HUES6 (cell line): ENCODE measurements around the gene SLC44A1.

Source experiments
- H3K27ac ChIP-seq: 2 replicates; pipeline ENCODE4 v1.7.0; 2013; ENCODE audit warnings: low read depth, mild to moderate bottlenecking, low read length, inconsistent platforms
- H3K27me3 ChIP-seq: 2 replicates; pipeline ENCODE4 v1.6.1; 2013; ENCODE audit warnings: low read length; ENCODE audit not compliant: control insufficient read depth, insufficient read depth
- H3K36me3 ChIP-seq: 2 replicates; pipeline ENCODE4 v1.6.1; 2013; ENCODE audit warnings: low read length; ENCODE audit not compliant: control insufficient read depth, insufficient read depth
- H3K4me1 ChIP-seq: 2 replicates; pipeline ENCODE4 v1.6.1; 2013; ENCODE audit warnings: low read length; ENCODE audit not compliant: control insufficient read depth, insufficient read depth
- H3K4me3 ChIP-seq: 2 replicates; pipeline ENCODE4 v1.5.1; 2013; ENCODE audit warnings: low read depth, low read length
- H3K9ac ChIP-seq: one replicate; pipeline ENCODE4 v1.6.1; 2013; ENCODE audit warnings: mild to moderate bottlenecking, low read length
- H3K9me3 ChIP-seq: 2 replicates; pipeline ENCODE4 v1.6.1; 2013; ENCODE audit warnings: low read depth, low read length; ENCODE audit not compliant: control insufficient read depth, insufficient read depth

SLC44A1 gene

GRCh38 chr9:105359892-105360291, 115.4 kb downstream of the SLC44A1 start:
- Histone ChIP-seq H3K4me3 (no peak overlapping the region), H3K36me3 (peaks cover 44% of the 10 kb centered on the region), H3K27me3 (no peaks in the 10 kb centered on the region), H3K27ac (no peak overlapping the region), H3K9ac (no peak overlapping the region), H3K4me1 (no peaks in the 10 kb centered on the region), H3K9me3 (no peaks in the 10 kb centered on the region)

DNA sequence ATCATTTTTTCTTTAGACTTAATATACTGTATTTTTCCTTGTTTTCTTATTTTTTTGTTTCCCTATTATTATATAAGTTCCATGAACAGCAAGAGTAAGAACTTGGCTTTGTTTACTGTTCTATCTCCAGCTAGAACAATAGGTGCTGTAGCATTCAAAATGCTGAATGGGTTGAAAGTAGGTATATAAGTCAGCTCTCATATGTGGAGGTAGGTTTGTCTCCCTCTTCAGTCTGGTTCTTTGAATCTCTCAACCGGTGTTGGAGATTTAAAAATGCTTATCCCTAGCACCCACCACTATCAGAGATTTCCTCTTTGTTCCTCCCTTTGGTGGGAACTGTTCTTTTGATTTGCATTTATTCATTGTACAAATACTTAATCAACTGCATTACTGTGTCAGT, 115.9 kb downstream of the SLC44A1 start:
- Histone ChIP-seq H3K27me3 (no peaks in the 10 kb centered on the region), H3K9me3 (no peaks in the 10 kb centered on the region), H3K9ac (no peak overlapping the region), H3K4me3 (no peak overlapping the region), H3K36me3 (peaks cover 47% of the 10 kb centered on the region), H3K27ac (no peak overlapping the region), H3K4me1 (no peaks in the 10 kb centered on the region)

GRCh38 chr9:105361873-105362272, 117.4 kb downstream of the SLC44A1 start:
- Histone ChIP-seq H3K36me3 (peaks cover 47% of the 10 kb centered on the region), H3K27ac (no peak overlapping the region)

GRCh38 chr9:105362470-105362869, 118.0 kb downstream of the SLC44A1 start:
- Histone ChIP-seq H3K36me3 (peaks cover 47% of the 10 kb centered on the region), H3K4me1 (no peaks in the 10 kb centered on the region), H3K4me3 (no peak overlapping the region)

More at GRCh38 chr9:105361873-105362272, 117.4 kb downstream of the SLC44A1 start:
- Histone ChIP-seq H3K9ac (no peak overlapping the region), H3K4me1 (no peaks in the 10 kb centered on the region), H3K4me3 (no peak overlapping the region), H3K9me3 (no peaks in the 10 kb centered on the region), H3K27me3 (no peaks in the 10 kb centered on the region)

DNA sequence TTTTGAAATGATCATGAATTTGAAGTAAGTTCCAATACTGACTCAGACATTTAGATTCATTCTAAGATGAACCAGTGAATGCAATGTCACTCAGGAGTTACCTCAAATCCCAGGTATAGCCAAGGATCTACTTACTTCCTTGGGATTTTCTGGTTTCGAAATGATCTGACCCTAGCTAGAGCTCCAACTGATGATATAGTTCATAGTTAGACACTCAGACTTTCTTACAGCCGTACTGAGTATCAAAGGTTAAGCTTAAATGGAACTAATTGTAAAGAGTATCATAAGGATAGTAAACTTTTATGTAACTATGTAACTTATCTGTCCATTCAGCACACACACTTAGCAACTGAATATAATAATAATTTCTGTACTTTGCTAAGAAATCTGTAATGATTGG, 119.4 kb downstream of the SLC44A1 start:
- Histone ChIP-seq H3K9ac (no peak overlapping the region), H3K27ac (no peak overlapping the region), H3K4me3 (no peak overlapping the region), H3K4me1 (no peaks in the 10 kb centered on the region), H3K9me3 (no peaks in the 10 kb centered on the region), H3K27me3 (no peaks in the 10 kb centered on the region), H3K36me3 (peaks cover 46% of the 10 kb centered on the region)

More at GRCh38 chr9:105362470-105362869, 118.0 kb downstream of the SLC44A1 start:
- Histone ChIP-seq H3K27ac (no peak overlapping the region), H3K27me3 (no peaks in the 10 kb centered on the region), H3K9me3 (no peaks in the 10 kb centered on the region), H3K9ac (no peak overlapping the region)

GRCh38 chr9:105369911-105370310, 125.5 kb downstream of the SLC44A1 start:
- Histone ChIP-seq H3K4me1 (no peaks in the 10 kb centered on the region), H3K36me3 (peaks cover 20% of the 10 kb centered on the region), H3K9ac (no peak overlapping the region), H3K4me3 (no peak overlapping the region), H3K9me3 (no peaks in the 10 kb centered on the region), H3K27me3 (no peaks in the 10 kb centered on the region), H3K27ac (no peak overlapping the region)

DNA sequence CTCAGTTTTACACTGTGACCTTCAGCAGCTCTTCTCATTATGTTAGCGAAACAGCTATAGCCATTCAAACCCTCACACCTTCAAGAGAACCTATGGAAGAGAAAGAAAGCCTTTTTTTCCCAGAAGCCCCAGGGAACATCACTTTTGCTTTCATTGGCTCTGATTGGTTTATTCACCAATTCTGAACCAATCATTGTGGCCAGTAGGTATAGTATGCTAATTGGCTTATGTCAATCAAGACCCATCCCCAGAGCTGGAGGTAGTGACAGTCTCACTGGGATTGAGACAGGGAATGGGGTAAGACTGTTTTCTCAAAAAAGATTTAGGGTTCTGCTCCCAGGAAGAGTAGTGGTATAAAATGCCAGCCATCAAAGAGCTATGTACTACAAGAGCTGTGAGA, 129.3 kb downstream of the SLC44A1 start:
- Histone ChIP-seq H3K4me3 (no peak overlapping the region), H3K27me3 (no peaks in the 10 kb centered on the region), H3K27ac (no peak overlapping the region), H3K36me3 (peaks cover 22% of the 10 kb centered on the region), H3K9ac (no peak overlapping the region), H3K9me3 (no peaks in the 10 kb centered on the region), H3K4me1 (no peaks in the 10 kb centered on the region)

DNA sequence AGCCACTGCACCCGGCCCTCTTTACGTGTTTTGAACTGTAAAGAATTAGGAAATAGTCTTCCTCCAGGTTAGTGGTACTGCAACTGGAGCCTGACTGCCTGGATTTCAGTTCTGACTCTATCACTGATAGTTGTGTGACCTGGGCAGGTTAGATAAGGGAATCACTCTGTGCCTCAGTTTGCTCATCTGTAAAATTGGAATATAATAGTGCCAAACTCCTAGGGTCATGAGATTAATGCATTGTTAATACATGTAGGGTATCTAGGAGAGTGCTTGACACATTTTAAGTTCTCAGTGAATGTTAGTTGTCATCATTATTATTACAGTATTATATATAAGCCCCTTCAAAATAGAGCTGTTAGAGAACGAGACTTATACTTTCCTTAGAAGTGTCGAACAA, 130.9 kb downstream of the SLC44A1 start:
- H3K36me3 ChIP-seq: peaks cover 22% of the 10 kb centered on the region
- no peak overlapping the region for H3K9ac ChIP-seq
- no peak overlapping the region for H3K4me3 ChIP-seq
- H3K27me3 ChIP-seq: no peaks in the 10 kb centered on the region
- H3K27ac ChIP-seq: no peak overlapping the region
- H3K4me1 ChIP-seq: no peaks in the 10 kb centered on the region
- H3K9me3 ChIP-seq: no peaks in the 10 kb centered on the region

DNA sequence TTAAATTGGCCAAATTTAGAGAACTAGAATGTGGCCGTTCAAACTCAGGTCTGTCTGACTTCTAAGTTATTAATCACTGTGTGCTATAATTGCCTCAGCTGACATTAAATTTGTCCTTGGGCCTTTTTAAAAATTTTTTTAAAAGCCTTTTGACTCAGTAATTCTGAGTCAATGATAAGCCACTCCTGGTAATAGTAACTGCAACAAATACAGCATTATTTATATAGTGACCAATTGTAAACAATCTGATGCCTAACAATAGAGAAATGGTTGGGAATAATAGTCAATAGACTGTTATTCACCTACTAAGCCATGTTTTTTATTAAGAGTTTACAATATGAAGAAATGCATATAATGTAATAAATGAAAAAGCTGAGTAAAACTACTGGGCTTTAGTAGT, 132.4 kb downstream of the SLC44A1 start:
- Histone ChIP-seq H3K9ac (no peak overlapping the region), H3K27ac (no peak overlapping the region), H3K4me1 (no peaks in the 10 kb centered on the region), H3K4me3 (no peak overlapping the region), H3K36me3 (peaks cover 23% of the 10 kb centered on the region), H3K9me3 (no peaks in the 10 kb centered on the region), H3K27me3 (no peaks in the 10 kb centered on the region)

GRCh38 chr9:105385381-105385985, 141.0 kb downstream of the SLC44A1 start:
- Histone ChIP-seq H3K4me1 (peaks cover 15% of the 10 kb centered on the region; the same call in 1 of the 2 replicates), H3K9me3 (no peaks in the 10 kb centered on the region), H3K27me3 (no peaks in the 10 kb centered on the region), H3K27ac (no peak overlapping the region), H3K9ac (no peak overlapping the region), H3K36me3 (peaks cover 20% of the 10 kb centered on the region), H3K4me3 (no peak overlapping the region)

GRCh38 chr9:105389796-105390195, 145.3 kb downstream of the SLC44A1 start:
- peaks cover 23% of the 10 kb centered on the region; the same call in 1 of the 2 replicates for H3K4me1 ChIP-seq
- no peaks in the 10 kb centered on the region for H3K9me3 ChIP-seq
- no peaks in the 10 kb centered on the region for H3K27me3 ChIP-seq
- H3K4me3 ChIP-seq: no peak overlapping the region
- no peak overlapping the region for H3K9ac ChIP-seq
- H3K27ac ChIP-seq: no peak overlapping the region; the same call in 1 of the 2 replicates
- H3K36me3 ChIP-seq: peaks cover 7% of the 10 kb centered on the region; the same call in 1 of the 2 replicates
